ENCODE measurements around the gene SYK.

Gene SYK

DNA sequence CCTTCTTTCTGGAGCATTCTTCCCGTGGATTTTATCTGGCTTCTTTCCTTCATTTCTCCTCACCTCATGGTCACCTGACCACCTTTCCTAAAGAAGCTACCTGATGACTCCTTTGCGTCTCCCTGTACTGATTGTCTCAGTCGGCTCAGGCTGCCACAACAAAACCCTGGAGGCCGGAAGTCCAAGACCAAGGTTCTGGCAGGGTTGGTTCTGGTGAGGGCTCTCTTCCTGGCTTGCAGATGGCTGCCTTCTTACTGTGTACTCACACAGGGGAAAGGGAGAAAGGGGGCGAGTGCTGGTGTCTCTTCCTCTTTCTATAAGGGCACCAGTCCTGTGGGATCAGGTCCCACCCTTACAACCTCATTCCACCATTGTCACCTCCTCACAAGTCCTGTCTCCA lies 140.0 kb downstream of the SYK start:
- Histone ChIP-seq H3K36me3 (replicated peaks; ENCODE audit: low read depth, low read length) (no peaks in the 10 kb centered on the region), H3K4me3 (ENCODE audit: low read length) (no peak overlapping the region), H3K9me3 (ENCODE audit: insufficient read depth, low read length) (no peaks in the 10 kb centered on the region), H3K9ac (ENCODE audit: low read length) (no peak overlapping the region), H4K20me1 (ENCODE audit: insufficient read depth, low read length) (no peaks in the 10 kb centered on the region), H3K4me1 (ENCODE audit: low read length) (no peaks in the 10 kb centered on the region), H3K4me2 (ENCODE audit: low read length) (no peak overlapping the region), H2AFZ (ENCODE audit: low read depth, low read length) (no peak overlapping the region), H3K27ac (ENCODE audit: low read length) (no peak overlapping the region), H3K79me2 (ENCODE audit: low read length) (no peaks in the 10 kb centered on the region), H3K27me3 (ENCODE audit: low read depth, low read length) (peaks cover 42% of the 10 kb centered on the region)
- TF ChIP-seq, protein P1, sequence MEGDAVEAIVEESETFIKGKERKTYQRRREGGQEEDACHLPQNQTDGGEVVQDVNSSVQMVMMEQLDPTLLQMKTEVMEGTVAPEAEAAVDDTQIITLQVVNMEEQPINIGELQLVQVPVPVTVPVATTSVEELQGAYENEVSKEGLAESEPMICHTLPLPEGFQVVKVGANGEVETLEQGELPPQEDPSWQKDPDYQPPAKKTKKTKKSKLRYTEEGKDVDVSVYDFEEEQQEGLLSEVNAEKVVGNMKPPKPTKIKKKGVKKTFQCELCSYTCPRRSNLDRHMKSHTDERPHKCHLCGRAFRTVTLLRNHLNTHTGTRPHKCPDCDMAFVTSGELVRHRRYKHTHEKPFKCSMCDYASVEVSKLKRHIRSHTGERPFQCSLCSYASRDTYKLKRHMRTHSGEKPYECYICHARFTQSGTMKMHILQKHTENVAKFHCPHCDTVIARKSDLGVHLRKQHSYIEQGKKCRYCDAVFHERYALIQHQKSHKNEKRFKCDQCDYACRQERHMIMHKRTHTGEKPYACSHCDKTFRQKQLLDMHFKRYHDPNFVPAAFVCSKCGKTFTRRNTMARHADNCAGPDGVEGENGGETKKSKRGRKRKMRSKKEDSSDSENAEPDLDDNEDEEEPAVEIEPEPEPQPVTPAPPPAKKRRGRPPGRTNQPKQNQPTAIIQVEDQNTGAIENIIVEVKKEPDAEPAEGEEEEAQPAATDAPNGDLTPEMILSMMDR (IDR thresholded peaks at IDR 0.05; ENCODE audit: low read depth, low read length) = no peak
- no peak for TF ChIP-seq EZH2phosphoT487 (IDR thresholded peaks at IDR 0.05; ENCODE audit: low read depth)

GRCh38 chr9:90942555-90942954 lies 140.9 kb downstream of the SYK start:
- H3K36me3 ChIP-seq (replicated peaks; ENCODE audit: low read depth, low read length) = no peaks in the 10 kb centered on the region
- H3K9me3 ChIP-seq (ENCODE audit: insufficient read depth, low read length) = no peaks in the 10 kb centered on the region
- no peak overlapping the region for H2AFZ ChIP-seq (ENCODE audit: low read depth, low read length)
- H3K4me2 ChIP-seq (ENCODE audit: low read length) = no peak overlapping the region
- no peaks in the 10 kb centered on the region for H4K20me1 ChIP-seq (ENCODE audit: insufficient read depth, low read length)
- no peaks in the 10 kb centered on the region for H3K4me1 ChIP-seq (ENCODE audit: low read length)
- H3K27me3 ChIP-seq (ENCODE audit: low read depth, low read length) = peaks cover 50% of the 10 kb centered on the region
- H3K79me2 ChIP-seq (ENCODE audit: low read length) = no peaks in the 10 kb centered on the region
- no peak overlapping the region for H3K4me3 ChIP-seq (ENCODE audit: low read length)
- H3K27ac ChIP-seq (ENCODE audit: low read length) = no peak overlapping the region
- TF ChIP-seq EZH2phosphoT487 (IDR thresholded peaks at IDR 0.05; ENCODE audit: low read depth) = no peak
- TF ChIP-seq, protein P1 (IDR thresholded peaks at IDR 0.05; ENCODE audit: low read depth, low read length) = no peak
- no peak overlapping the region for H3K9ac ChIP-seq (ENCODE audit: low read length)

- H3K4me2 ChIP-seq (ENCODE audit: low read length) = no peak overlapping the region
- H4K20me1 ChIP-seq (ENCODE audit: insufficient read depth, low read length) = no peaks in the 10 kb centered on the region
- H3K9ac ChIP-seq (ENCODE audit: low read length) = no peak overlapping the region
Observed at GRCh38 chr9:90943341-90943740, 141.7 kb downstream of the SYK start.

DNA sequence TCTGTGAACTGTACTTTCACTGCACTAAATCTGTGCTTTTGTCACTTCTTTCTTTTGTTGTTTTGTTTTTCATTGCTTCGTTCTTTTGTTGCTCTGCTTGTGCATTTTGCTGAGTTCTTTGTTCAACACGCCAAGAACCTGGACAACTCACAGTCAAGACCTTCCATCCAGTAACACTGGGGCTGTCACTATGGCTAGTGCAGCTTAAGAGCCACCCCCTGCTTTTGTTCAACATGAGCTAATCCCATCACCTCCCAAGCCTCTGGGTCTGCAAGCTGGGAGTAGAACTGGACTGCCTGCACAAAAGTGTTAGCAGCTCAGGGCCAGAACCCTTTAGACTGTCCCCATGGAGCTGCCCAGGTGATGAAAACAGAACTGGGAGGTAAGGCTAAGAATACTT lies 143.7 kb downstream of the SYK start:
- Histone ChIP-seq H3K4me1 (ENCODE audit: low read length) (no peaks in the 10 kb centered on the region), H3K36me3 (replicated peaks; ENCODE audit: low read depth, low read length) (no peaks in the 10 kb centered on the region), H3K9ac (ENCODE audit: low read length) (no peak overlapping the region), H3K4me2 (ENCODE audit: low read length) (no peak overlapping the region), H3K4me3 (ENCODE audit: low read length) (no peak overlapping the region), H4K20me1 (ENCODE audit: insufficient read depth, low read length) (no peaks in the 10 kb centered on the region), H3K27me3 (ENCODE audit: low read depth, low read length) (peaks cover 65% of the 10 kb centered on the region), H3K27ac (ENCODE audit: low read length) (no peak overlapping the region), H2AFZ (ENCODE audit: low read depth, low read length) (no peak overlapping the region), H3K79me2 (ENCODE audit: low read length) (no peaks in the 10 kb centered on the region), H3K9me3 (ENCODE audit: insufficient read depth, low read length) (no peaks in the 10 kb centered on the region)
- TF ChIP-seq EZH2phosphoT487 (IDR thresholded peaks at IDR 0.05; ENCODE audit: low read depth) = no peak
- TF ChIP-seq, protein P1 (IDR thresholded peaks at IDR 0.05; ENCODE audit: low read depth, low read length) = no peak

More at GRCh38 chr9:90943341-90943740, 141.7 kb downstream of the SYK start:
- H2AFZ ChIP-seq (ENCODE audit: low read depth, low read length) = no peak overlapping the region
- peaks cover 57% of the 10 kb centered on the region for H3K27me3 ChIP-seq (ENCODE audit: low read depth, low read length)
- H3K27ac ChIP-seq (ENCODE audit: low read length) = no peak overlapping the region
- H3K4me3 ChIP-seq (ENCODE audit: low read length) = no peak overlapping the region
- no peaks in the 10 kb centered on the region for H3K79me2 ChIP-seq (ENCODE audit: low read length)
- H3K9me3 ChIP-seq (ENCODE audit: insufficient read depth, low read length) = no peaks in the 10 kb centered on the region
- TF ChIP-seq, protein P1 (IDR thresholded peaks at IDR 0.05; ENCODE audit: low read depth, low read length) = no peak
- TF ChIP-seq EZH2phosphoT487 (IDR thresholded peaks at IDR 0.05; ENCODE audit: low read depth) = no peak
- no peaks in the 10 kb centered on the region for H3K36me3 ChIP-seq (replicated peaks; ENCODE audit: low read depth, low read length)
- H3K4me1 ChIP-seq (ENCODE audit: low read length) = no peaks in the 10 kb centered on the region
